HG03108 (cell line): Measurements from ENCODE around the gene AMOTL2.

ENCODE experiments used
- ATAC-seq: cut with Tn5 transposase; IDR thresholded peaks from one replicate; pipeline ENCODE4 v1.9.1; 2021; ENCODE audit warnings: moderate library complexity; ENCODE audit not compliant: unreplicated experiment

AMOTL2 gene

GRCh38 chr3:134336587-134336986 is 37.7 kb downstream of the AMOTL2 start:
- ATAC-seq: no peak

GRCh38 chr3:134334901-134335280 is 39.4 kb downstream of the AMOTL2 start:
- no peak for ATAC-seq

- ATAC-seq: no peak
Measured at GRCh38 chr3:134334231-134334900, 39.9 kb downstream of the AMOTL2 start.

- no peak for ATAC-seq
Measured at GRCh38 chr3:134333522-134334181, 40.6 kb downstream of the AMOTL2 start.

- no peak for ATAC-seq
Measured at GRCh38 chr3:134332344-134332743, 41.9 kb downstream of the AMOTL2 start.

GRCh38 chr3:134331811-134332199 is 42.4 kb downstream of the AMOTL2 start:
- no peak for ATAC-seq

GRCh38 chr3:134330883-134331810 is 43.1 kb downstream of the AMOTL2 start:
- no peak for ATAC-seq

- ATAC-seq: no peak
Measured at GRCh38 chr3:134328846-134329245, 45.4 kb downstream of the AMOTL2 start.

- ATAC-seq: no peak
Measured at GRCh38 chr3:134328147-134328591, 46.1 kb downstream of the AMOTL2 start.

GRCh38 chr3:134327594-134327975 is 46.7 kb downstream of the AMOTL2 start:
- ATAC-seq: no peak

- no peak for ATAC-seq
Measured at GRCh38 chr3:134326760-134327593, 47.3 kb downstream of the AMOTL2 start.

- no peak for ATAC-seq
Measured at GRCh38 chr3:134326126-134326525, 48.1 kb downstream of the AMOTL2 start.

- no peak for ATAC-seq
Measured at GRCh38 chr3:134325706-134326105, 48.5 kb downstream of the AMOTL2 start.

GRCh38 chr3:134325061-134325705 is 49.1 kb downstream of the AMOTL2 start:
- no peak for ATAC-seq

- ATAC-seq: no peak
Measured at GRCh38 chr3:134323966-134324962, 50.0 kb downstream of the AMOTL2 start.

- ATAC-seq: no peak
Measured at GRCh38 chr3:134322286-134322685, 52.0 kb downstream of the AMOTL2 start.

GRCh38 chr3:134320749-134321148 is 53.5 kb downstream of the AMOTL2 start:
- ATAC-seq: no peak

- no peak for ATAC-seq
Measured at GRCh38 chr3:134319931-134320330, 54.3 kb downstream of the AMOTL2 start.

GRCh38 chr3:134318166-134318565 is 56.1 kb downstream of the AMOTL2 start:
- ATAC-seq: no peak
